GM18505 (cell line): ENCODE results near the gene RUNX1.
"Not testable (repeated sequence)": the region's sequence is repeated elsewhere in the genome, so short reads cannot be mapped to it uniquely, and the experiment has no call there.

Experiments used
- ATAC-seq: cut with Tn5 transposase; IDR thresholded peaks from one replicate; pipeline ENCODE4 v1.9.1; 2021; ENCODE audit not compliant: unreplicated experiment
- POLR2A ChIP-seq: IDR thresholded peaks from 4 replicates; pipeline ENCODE4 v1.6.1; 2011; ENCODE audit warnings: borderline replicate concordance; ENCODE audit not compliant: insufficient read depth, insufficient read length; ENCODE audit errors: extremely low read depth

Gene RUNX1

GRCh38 chr21:34808569-34809204 is 240.4 kb downstream of the RUNX1 start:
- ATAC-seq: no peak
- no peak for TF ChIP-seq POLR2A

DNA sequence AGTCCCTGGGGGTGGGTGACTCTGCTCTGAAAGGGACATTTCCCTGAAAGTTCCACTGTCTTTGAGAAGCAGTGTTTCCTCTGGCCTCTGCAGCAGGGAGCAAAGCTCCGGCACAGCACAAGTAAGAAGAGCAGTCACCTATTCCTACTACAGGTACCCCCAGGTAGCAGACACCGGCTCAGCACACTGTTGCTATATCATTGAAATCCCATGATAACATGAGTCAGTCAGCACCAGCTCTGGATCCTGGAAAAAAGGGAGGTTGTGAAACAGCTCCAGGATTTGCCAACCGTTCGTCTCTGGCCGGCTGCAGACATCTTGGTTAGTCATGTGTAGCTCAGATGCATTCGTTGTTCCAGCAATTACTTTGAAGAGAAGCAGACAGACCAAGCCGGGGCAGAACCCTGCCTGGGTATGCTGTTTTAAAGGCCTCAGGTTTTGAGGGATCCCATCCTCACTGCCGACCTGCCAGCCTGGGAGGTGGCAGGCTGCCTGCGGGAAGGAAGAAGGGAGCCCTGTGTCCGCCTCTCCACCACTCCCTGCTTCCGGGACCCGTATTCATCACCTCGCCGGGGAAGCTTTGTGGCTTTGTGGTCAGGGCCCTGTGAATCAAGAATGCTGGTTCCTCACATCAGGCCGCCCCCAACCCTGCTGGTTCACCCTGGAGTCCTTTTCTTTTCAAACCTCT is 241.1 kb downstream of the RUNX1 start:
- TF ChIP-seq POLR2A: no peak
- ATAC-seq: no peak

DNA sequence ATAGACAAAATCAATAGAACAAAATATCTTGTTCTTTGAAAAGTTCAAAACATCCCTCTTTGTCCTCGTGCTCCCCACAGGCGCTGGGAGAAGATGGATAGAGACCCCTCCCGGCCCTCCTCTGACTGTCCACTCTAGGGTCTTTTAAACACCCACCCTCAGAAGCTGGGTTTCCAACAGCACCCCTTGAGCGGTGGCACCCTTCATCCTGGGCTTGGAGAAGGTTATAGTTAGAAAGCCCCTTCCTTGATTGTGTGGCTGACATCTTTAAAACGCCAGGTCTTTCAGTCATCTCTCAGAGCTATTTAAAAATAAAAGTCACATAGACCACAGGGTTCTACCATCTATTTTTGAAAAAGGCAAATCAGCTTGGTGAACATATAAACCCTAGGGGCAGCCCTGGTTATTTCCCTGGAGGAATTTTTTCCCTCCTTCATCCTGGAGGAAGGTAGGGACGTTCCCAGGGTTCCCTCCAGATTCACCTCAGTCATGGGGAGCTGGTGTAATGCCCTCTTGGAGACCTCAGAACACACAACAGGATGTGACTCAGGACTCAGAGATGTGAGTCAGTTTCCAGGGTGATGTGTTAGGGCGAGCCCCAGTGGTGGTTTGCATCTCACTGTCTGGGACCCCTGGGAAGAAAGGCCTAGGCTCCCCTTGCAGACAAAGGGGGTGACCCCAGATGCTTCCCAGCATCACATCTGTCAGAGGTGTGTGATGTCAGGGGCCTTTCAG is 241.8 kb downstream of the RUNX1 start:
- TF ChIP-seq POLR2A: no peak
- ATAC-seq: no peak

DNA sequence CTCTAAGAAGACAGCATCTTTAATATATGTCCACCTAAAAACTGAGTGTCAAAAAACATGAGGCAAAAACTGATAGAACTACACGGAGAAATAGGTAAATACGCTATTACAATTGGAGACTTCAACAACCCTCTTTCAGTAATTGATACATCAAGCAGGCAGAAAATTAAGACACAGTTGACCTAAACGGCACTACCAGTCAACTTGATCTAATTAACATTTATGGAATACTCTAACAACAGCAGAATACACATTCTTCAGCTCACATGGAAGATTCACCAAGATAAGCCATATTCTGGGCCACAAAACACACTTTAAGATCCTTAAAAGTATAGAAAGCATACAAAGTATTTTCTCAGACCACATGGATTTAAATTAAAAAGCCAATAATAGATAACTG is 242.7 kb downstream of the RUNX1 start:
- no peak for TF ChIP-seq POLR2A
- ATAC-seq: no peak

- ATAC-seq: no peak
- TF ChIP-seq POLR2A: no peak
These were observed 243.9 kb downstream of the RUNX1 start for GRCh38 chr21:34805157-34805556.

GRCh38 chr21:34804584-34804983 is 244.5 kb downstream of the RUNX1 start:
- ATAC-seq: not testable (repeated sequence)

GRCh38 chr21:34803782-34804370 is 245.2 kb downstream of the RUNX1 start:
- TF ChIP-seq POLR2A: no peak
- no peak for ATAC-seq

- ATAC-seq: no peak
- TF ChIP-seq POLR2A: no peak
These were observed 246.8 kb downstream of the RUNX1 start for GRCh38 chr21:34802180-34802899.

DNA sequence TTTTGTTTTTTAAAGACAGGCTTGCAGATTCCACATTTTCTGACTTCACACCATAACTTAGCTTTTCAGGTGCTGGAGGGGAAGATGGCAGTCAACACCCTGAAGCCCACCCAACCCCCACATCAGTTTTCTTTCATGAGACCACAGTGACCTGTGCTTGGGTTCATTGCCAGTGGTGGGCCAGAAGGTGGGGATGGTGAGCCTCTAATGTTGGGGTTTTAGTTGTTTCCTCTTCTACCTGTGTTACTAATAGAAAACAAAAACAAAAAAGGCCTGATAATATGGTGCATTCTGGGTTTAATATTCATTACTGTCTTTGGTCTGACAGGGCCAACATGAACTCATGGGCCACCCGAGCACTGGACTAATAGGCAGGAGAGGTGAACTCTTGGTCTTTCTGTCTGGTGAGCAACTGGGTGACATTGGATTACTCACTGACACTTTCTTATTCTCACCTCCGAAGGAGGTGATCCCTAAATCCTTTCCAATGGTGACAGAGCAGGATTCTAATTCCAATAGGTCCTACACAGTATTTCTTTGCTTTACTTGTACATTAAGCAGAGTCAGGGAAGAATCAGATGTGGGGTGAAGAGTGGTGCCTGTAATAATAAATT is 247.5 kb downstream of the RUNX1 start:
- TF ChIP-seq POLR2A: no peak
- ATAC-seq: no peak

- TF ChIP-seq POLR2A: no peak
- ATAC-seq: no peak
These were observed 248.1 kb downstream of the RUNX1 start for GRCh38 chr21:34800797-34801518.

DNA sequence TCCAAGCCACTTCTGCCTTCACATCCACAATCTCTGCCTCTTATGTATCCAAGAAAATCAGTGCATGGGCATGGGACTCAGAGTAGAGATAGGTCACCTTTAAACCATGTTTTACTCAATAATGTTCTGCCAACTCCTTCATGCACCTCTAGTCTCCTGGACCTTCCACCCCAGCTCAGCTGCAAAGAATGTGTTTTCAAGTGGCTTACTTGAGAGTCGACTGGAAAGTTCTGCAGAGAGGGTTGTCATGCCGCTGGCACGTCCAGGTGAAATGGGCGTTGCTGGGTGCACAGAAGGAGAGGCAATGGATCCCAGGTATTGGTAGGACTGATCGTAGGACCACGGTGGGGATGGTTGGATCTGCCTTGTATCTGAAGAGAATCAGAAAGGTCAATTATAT is 250.0 kb downstream of the RUNX1 start:
- no peak for ATAC-seq
- no peak for TF ChIP-seq POLR2A

DNA sequence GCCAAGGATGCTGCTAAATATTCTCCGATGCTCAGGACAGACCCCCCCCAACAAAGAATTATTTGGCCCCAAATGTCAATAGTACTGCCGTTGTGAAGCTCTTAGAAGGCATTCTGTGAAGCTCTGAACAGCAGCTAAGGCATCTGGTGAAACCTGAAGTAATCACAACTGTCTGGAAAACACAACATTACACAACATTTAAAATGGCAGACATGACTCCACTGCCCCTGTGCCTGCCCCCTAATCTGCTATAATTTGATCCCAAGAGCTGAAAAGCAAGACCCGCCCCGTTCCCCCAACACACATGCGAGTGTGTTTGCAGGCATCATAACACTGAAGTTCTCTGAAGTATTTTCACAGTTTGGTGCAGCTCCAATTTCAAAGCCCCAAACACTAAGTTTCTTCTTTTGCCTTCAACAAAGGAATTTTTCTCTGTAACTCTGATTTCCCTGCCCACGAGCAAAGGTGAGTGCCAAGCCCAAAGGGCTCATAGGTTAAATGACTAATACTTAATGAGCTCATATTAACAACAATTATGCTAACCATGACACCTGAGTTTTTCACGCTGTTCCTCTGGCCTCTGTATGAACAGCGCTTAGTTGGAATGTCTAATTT is 251.1 kb downstream of the RUNX1 start:
- no peak for ATAC-seq

More for the DNA sequence above, 251.1 kb downstream of the RUNX1 start:
- no peak for TF ChIP-seq POLR2A
